ENCODE results near the gene GCNT3.

The GCNT3 gene

GRCh38 chr15:59611276-59612260 is at the start of gene GCNT3:
Gene GCNT3, plus strand, starts transcription at chr15:59611783. Its CDS starts 6,456 bp downstream, at chr15:59618239.
- DNase-seq (ENCODE audit: low spot score in 2 of 2) (no peak), ATAC-seq (replicated peaks; ENCODE audit: extremely low read depth, poor library complexity, severe bottlenecking) (no peak)
- Mint-ChIP-seq H3K4me1 (peaks cover 7% of the 10 kb centered on the region), H3K36me3 (ENCODE audit: insufficient read depth) (peaks cover 2% of the 10 kb centered on the region), H3K27me3 (peaks cover 56% of the 10 kb centered on the region), H3K4me3 (no peak within 1 kb of the TSS), H3K9me3 (no peaks in the 10 kb centered on the region), H3K27ac (ENCODE audit: low read depth) (peak within 1 kb of the TSS; percentile 42)

GRCh38 chr15:59562448-59563186 is 49.0 kb upstream of the GCNT3 start:
- no peaks in the 10 kb centered on the region for H3K4me1 Mint-ChIP-seq
- H3K9me3 Mint-ChIP-seq = no peaks in the 10 kb centered on the region
- no peak for ATAC-seq (replicated peaks; ENCODE audit: extremely low read depth, poor library complexity, severe bottlenecking)
- no peak for DNase-seq (ENCODE audit: low spot score in 2 of 2)
- H3K27ac Mint-ChIP-seq (ENCODE audit: low read depth) = no peak overlapping the region
- H3K36me3 Mint-ChIP-seq (ENCODE audit: insufficient read depth) = no peaks in the 10 kb centered on the region
- no peaks in the 10 kb centered on the region for H3K27me3 Mint-ChIP-seq
- H3K4me3 Mint-ChIP-seq = no peak overlapping the region

- H3K36me3 Mint-ChIP-seq (ENCODE audit: insufficient read depth) = no peaks in the 10 kb centered on the region
- ATAC-seq (replicated peaks; ENCODE audit: extremely low read depth, poor library complexity, severe bottlenecking) (no peak), DNase-seq (ENCODE audit: low spot score in 2 of 2) (no peak)
- no peaks in the 10 kb centered on the region for H3K27me3 Mint-ChIP-seq
- no peaks in the 10 kb centered on the region for H3K4me1 Mint-ChIP-seq
- no peak overlapping the region for H3K4me3 Mint-ChIP-seq
- no peak overlapping the region for H3K27ac Mint-ChIP-seq (ENCODE audit: low read depth)
- no peaks in the 10 kb centered on the region for H3K9me3 Mint-ChIP-seq
Observed at GRCh38 chr15:59565299-59565698, 46.3 kb upstream of the GCNT3 start.

- no peaks in the 10 kb centered on the region for H3K27me3 Mint-ChIP-seq
- DNase-seq (ENCODE audit: low spot score in 2 of 2) (no peak), ATAC-seq (replicated peaks; ENCODE audit: extremely low read depth, poor library complexity, severe bottlenecking) (no peak)
- H3K4me3 Mint-ChIP-seq = no peak overlapping the region
- no peaks in the 10 kb centered on the region for H3K9me3 Mint-ChIP-seq
- no peaks in the 10 kb centered on the region for H3K36me3 Mint-ChIP-seq (ENCODE audit: insufficient read depth)
- H3K4me1 Mint-ChIP-seq = no peaks in the 10 kb centered on the region
- no peak overlapping the region for H3K27ac Mint-ChIP-seq (ENCODE audit: low read depth)
Observed at GRCh38 chr15:59567324-59567723, 44.3 kb upstream of the GCNT3 start.

- H3K4me3 Mint-ChIP-seq = no peak overlapping the region
Observed at GRCh38 chr15:59569477-59569876, 42.1 kb upstream of the GCNT3 start.

GRCh38 chr15:59570315-59570714 is 41.3 kb upstream of the GCNT3 start:
- Mint-ChIP-seq H3K4me3 (no peak overlapping the region), H3K36me3 (ENCODE audit: insufficient read depth) (no peaks in the 10 kb centered on the region), H3K27ac (ENCODE audit: low read depth) (no peak overlapping the region), H3K4me1 (no peaks in the 10 kb centered on the region), H3K27me3 (no peaks in the 10 kb centered on the region), H3K9me3 (no peaks in the 10 kb centered on the region)
- ATAC-seq (replicated peaks; ENCODE audit: extremely low read depth, poor library complexity, severe bottlenecking) (no peak), DNase-seq (ENCODE audit: low spot score in 2 of 2) (no peak)

More at GRCh38 chr15:59569477-59569876, 42.1 kb upstream of the GCNT3 start:
- H3K9me3 Mint-ChIP-seq = no peaks in the 10 kb centered on the region
- no peaks in the 10 kb centered on the region for H3K36me3 Mint-ChIP-seq (ENCODE audit: insufficient read depth)
- DNase-seq (ENCODE audit: low spot score in 2 of 2) = no peak
- no peak for ATAC-seq (replicated peaks; ENCODE audit: extremely low read depth, poor library complexity, severe bottlenecking)
- H3K27ac Mint-ChIP-seq (ENCODE audit: low read depth) = no peak overlapping the region
- no peaks in the 10 kb centered on the region for H3K27me3 Mint-ChIP-seq
- H3K4me1 Mint-ChIP-seq = no peaks in the 10 kb centered on the region

- H3K4me1 Mint-ChIP-seq = no peaks in the 10 kb centered on the region
- DNase-seq (ENCODE audit: low spot score in 2 of 2) = no peak
- no peak overlapping the region for H3K4me3 Mint-ChIP-seq
- ATAC-seq (replicated peaks; ENCODE audit: extremely low read depth, poor library complexity, severe bottlenecking) = no peak
- H3K27ac Mint-ChIP-seq (ENCODE audit: low read depth) = no peak overlapping the region
- no peaks in the 10 kb centered on the region for H3K36me3 Mint-ChIP-seq (ENCODE audit: insufficient read depth)
- no peaks in the 10 kb centered on the region for H3K27me3 Mint-ChIP-seq
- H3K9me3 Mint-ChIP-seq = no peaks in the 10 kb centered on the region
Observed at GRCh38 chr15:59571606-59572005, 40.0 kb upstream of the GCNT3 start.

GRCh38 chr15:59583088-59583487 is 28.5 kb upstream of the GCNT3 start:
- Mint-ChIP-seq H3K9me3 (no peaks in the 10 kb centered on the region), H3K4me3 (no peak overlapping the region), H3K27ac (ENCODE audit: low read depth) (no peak overlapping the region), H3K36me3 (ENCODE audit: insufficient read depth) (no peaks in the 10 kb centered on the region), H3K4me1 (no peaks in the 10 kb centered on the region), H3K27me3 (peaks cover 31% of the 10 kb centered on the region)
- DNase-seq (ENCODE audit: low spot score in 2 of 2) (no peak), ATAC-seq (replicated peaks; ENCODE audit: extremely low read depth, poor library complexity, severe bottlenecking) (no peak)

GRCh38 chr15:59587085-59587826 is 24.3 kb upstream of the GCNT3 start:
- Mint-ChIP-seq H3K27ac (ENCODE audit: low read depth) (no peak overlapping the region), H3K36me3 (ENCODE audit: insufficient read depth) (no peaks in the 10 kb centered on the region), H3K27me3 (peaks cover 21% of the 10 kb centered on the region), H3K4me3 (no peak overlapping the region), H3K9me3 (no peaks in the 10 kb centered on the region), H3K4me1 (peaks cover 6% of the 10 kb centered on the region)
- DNase-seq (ENCODE audit: low spot score in 2 of 2) = no peak
- no peak for ATAC-seq (replicated peaks; ENCODE audit: extremely low read depth, poor library complexity, severe bottlenecking)

GRCh38 chr15:59590027-59590426 is 21.6 kb upstream of the GCNT3 start:
- no peak overlapping the region for H3K27ac Mint-ChIP-seq (ENCODE audit: low read depth)
- H3K4me1 Mint-ChIP-seq = peaks cover 6% of the 10 kb centered on the region
- H3K27me3 Mint-ChIP-seq = peaks cover 20% of the 10 kb centered on the region
- no peaks in the 10 kb centered on the region for H3K9me3 Mint-ChIP-seq
- no peak for ATAC-seq (replicated peaks; ENCODE audit: extremely low read depth, poor library complexity, severe bottlenecking)
- no peak for DNase-seq (ENCODE audit: low spot score in 2 of 2)
- H3K4me3 Mint-ChIP-seq = no peak overlapping the region
- H3K36me3 Mint-ChIP-seq (ENCODE audit: insufficient read depth) = no peaks in the 10 kb centered on the region

GRCh38 chr15:59591356-59591755 is 20.2 kb upstream of the GCNT3 start:
- DNase-seq (ENCODE audit: low spot score in 2 of 2) (no peak), ATAC-seq (replicated peaks; ENCODE audit: extremely low read depth, poor library complexity, severe bottlenecking) (no peak)
- H3K27ac Mint-ChIP-seq (ENCODE audit: low read depth) = no peak overlapping the region
- no peaks in the 10 kb centered on the region for H3K36me3 Mint-ChIP-seq (ENCODE audit: insufficient read depth)
- no peak overlapping the region for H3K4me3 Mint-ChIP-seq
- H3K4me1 Mint-ChIP-seq = peaks cover 6% of the 10 kb centered on the region
- peaks cover 24% of the 10 kb centered on the region for H3K27me3 Mint-ChIP-seq
- no peaks in the 10 kb centered on the region for H3K9me3 Mint-ChIP-seq

GRCh38 chr15:59594493-59594942 is 17.1 kb upstream of the GCNT3 start:
- no peak overlapping the region for H3K4me3 Mint-ChIP-seq
- no peak overlapping the region for H3K27ac Mint-ChIP-seq (ENCODE audit: low read depth)
- ATAC-seq (replicated peaks; ENCODE audit: extremely low read depth, poor library complexity, severe bottlenecking) (no peak), DNase-seq (ENCODE audit: low spot score in 2 of 2) (no peak)
- no peaks in the 10 kb centered on the region for H3K36me3 Mint-ChIP-seq (ENCODE audit: insufficient read depth)
- H3K4me1 Mint-ChIP-seq = peaks cover 6% of the 10 kb centered on the region
- H3K9me3 Mint-ChIP-seq = no peaks in the 10 kb centered on the region
- H3K27me3 Mint-ChIP-seq = peaks cover 36% of the 10 kb centered on the region
